OCI-LY7 (cell line): ENCODE results near the gene H6PD.

Source experiments
- CTCF ChIP-seq: fragments of 200-600 bp; sonication (generic); conservative IDR thresholded peaks from 2 replicates; pipeline ENCODE4 v1.5.1; 2014; ENCODE audit warnings: mild to moderate bottlenecking, antibody characterized with exemption, low read length, moderate library complexity, mixed read lengths
- EZH2phosphoT487 ChIP-seq: fragments of 200-600 bp; sonication (generic); IDR thresholded peaks from 2 replicates; pipeline ENCODE4 v1.6.1; 2018; ENCODE audit warnings: low read depth, borderline replicate concordance, mild to moderate bottlenecking, mixed run types, antibody characterized with exemption, low read length, moderate library complexity, mixed read lengths

- TF ChIP-seq CTCF (no peak), EZH2phosphoT487 (no peak)
Observed at GRCh38 chr1:9267827-9268581, 33.4 kb downstream of the H6PD start.
